Parathyroid adenoma (tissue), 2 donors: ENCODE results near the gene METAP2.
"Not testable (repeated sequence)": the region's sequence is repeated elsewhere in the genome, so short reads cannot be mapped to it uniquely, and the experiment has no call there.

Experiments used
- H2AFZ ChIP-seq: fragments of 300-600 bp; sonication (generic); one replicate; pipeline ENCODE4 v1.7.0; 2017; ENCODE audit warnings: antibody characterized with exemption, mild to moderate bottlenecking
- H3K27ac ChIP-seq: fragments of 300-600 bp; sonication (generic); one replicate; pipeline ENCODE4 v1.7.0; 2017
- H3K27me3 ChIP-seq: fragments of 300-600 bp; sonication (generic); one replicate; pipeline ENCODE4 v1.7.0; 2017; ENCODE audit warnings: low read length; ENCODE audit not compliant: control insufficient read depth, insufficient read depth
- H3K36me3 ChIP-seq: fragments of 300-600 bp; sonication (generic); one replicate; pipeline ENCODE4 v1.7.0; 2017; ENCODE audit warnings: low read length; ENCODE audit not compliant: control insufficient read depth, insufficient read depth
- H3K4me1 ChIP-seq: fragments of 300-600 bp; sonication (generic); one replicate; pipeline ENCODE4 v1.7.0; 2017; ENCODE audit warnings: control low read depth
- H3K4me2 ChIP-seq: fragments of 300-600 bp; sonication (generic); one replicate; pipeline ENCODE4 v1.7.0; 2017; ENCODE audit warnings: low read length
- H3K4me3 ChIP-seq: fragments of 300-600 bp; sonication (generic); one replicate; pipeline ENCODE4 v1.7.0; 2017; ENCODE audit warnings: low read depth, low read length
- H3K79me2 ChIP-seq: fragments of 300-600 bp; sonication (generic); one replicate; pipeline ENCODE4 v1.7.0; 2017; ENCODE audit warnings: control low read depth
- H3K9ac ChIP-seq: fragments of 300-600 bp; sonication (generic); one replicate; pipeline ENCODE4 v1.7.0; 2017; ENCODE audit warnings: mild to moderate bottlenecking
- H3K9me3 ChIP-seq: fragments of 300-600 bp; sonication (generic); one replicate; pipeline ENCODE4 v1.7.0; 2017; ENCODE audit warnings: low read length; ENCODE audit not compliant: control insufficient read depth
- TF ChIP-seq, protein P1 (sequence below): fragments of 300-600 bp; sonication (generic); IDR thresholded peaks from one replicate; pipeline ENCODE4 v1.7.0; 2017; ENCODE audit warnings: antibody characterized with exemption, mild to moderate bottlenecking
- donor health status: primary hyperparathyroidism.

METAP2 gene

DNA sequence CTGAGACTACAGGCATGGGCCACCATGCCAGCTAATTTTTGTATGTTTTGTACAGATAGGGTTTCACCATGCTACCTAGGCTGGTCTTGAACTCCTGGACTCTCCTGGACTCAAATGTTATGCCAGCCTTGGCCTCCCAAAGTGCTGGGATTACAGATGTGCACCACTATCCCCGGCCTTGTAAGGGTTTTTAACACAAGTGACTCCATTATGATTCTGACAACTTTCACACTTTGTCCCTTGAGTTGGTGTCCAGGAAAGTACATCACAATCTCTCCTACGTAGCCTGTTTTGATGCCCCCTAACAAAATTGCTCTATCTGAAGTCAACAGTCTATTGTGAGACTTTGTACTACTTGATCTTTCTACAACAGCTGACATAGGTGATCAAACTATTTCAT lies 11.4 kb upstream of the METAP2 start:
- no peak overlapping the region for H3K27ac ChIP-seq
- no peak overlapping the region for H3K4me2 ChIP-seq
- no peaks in the 10 kb centered on the region for H3K27me3 ChIP-seq
- H3K9me3 ChIP-seq, result no peaks in the 10 kb centered on the region
- H3K9ac ChIP-seq, result no peak overlapping the region
- no peaks in the 10 kb centered on the region for H3K79me2 ChIP-seq
- no peak overlapping the region for H2AFZ ChIP-seq
- TF ChIP-seq, protein P1, sequence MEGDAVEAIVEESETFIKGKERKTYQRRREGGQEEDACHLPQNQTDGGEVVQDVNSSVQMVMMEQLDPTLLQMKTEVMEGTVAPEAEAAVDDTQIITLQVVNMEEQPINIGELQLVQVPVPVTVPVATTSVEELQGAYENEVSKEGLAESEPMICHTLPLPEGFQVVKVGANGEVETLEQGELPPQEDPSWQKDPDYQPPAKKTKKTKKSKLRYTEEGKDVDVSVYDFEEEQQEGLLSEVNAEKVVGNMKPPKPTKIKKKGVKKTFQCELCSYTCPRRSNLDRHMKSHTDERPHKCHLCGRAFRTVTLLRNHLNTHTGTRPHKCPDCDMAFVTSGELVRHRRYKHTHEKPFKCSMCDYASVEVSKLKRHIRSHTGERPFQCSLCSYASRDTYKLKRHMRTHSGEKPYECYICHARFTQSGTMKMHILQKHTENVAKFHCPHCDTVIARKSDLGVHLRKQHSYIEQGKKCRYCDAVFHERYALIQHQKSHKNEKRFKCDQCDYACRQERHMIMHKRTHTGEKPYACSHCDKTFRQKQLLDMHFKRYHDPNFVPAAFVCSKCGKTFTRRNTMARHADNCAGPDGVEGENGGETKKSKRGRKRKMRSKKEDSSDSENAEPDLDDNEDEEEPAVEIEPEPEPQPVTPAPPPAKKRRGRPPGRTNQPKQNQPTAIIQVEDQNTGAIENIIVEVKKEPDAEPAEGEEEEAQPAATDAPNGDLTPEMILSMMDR, result no peak
- H3K4me1 ChIP-seq, result no peaks in the 10 kb centered on the region
- H3K36me3 ChIP-seq, result no peaks in the 10 kb centered on the region
- H3K4me3 ChIP-seq, result no peak overlapping the region

DNA sequence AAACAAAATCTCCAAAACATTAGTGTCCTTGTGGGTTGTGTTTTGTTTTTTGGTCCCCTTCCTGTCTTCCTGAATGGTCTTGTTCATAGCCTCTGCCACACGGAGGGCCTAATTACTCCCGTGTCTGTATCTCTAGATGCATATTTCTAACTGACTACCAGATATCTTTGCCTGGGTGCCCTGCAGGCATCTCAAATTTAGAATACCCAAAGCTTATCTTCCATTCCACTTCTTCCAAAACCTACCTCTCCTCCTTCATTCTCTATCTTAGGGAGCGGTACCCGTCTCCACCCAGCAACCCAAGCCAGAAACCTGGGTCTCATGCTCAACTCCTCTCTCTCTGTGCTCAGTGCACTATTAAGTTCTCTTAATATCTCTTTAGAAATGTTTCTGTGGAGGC lies 10.9 kb upstream of the METAP2 start:
- no peak overlapping the region for H3K27ac ChIP-seq
- H3K4me3 ChIP-seq, result no peak overlapping the region
- TF ChIP-seq, protein P1, result no peak
- H3K27me3 ChIP-seq, result no peaks in the 10 kb centered on the region
- H2AFZ ChIP-seq, result no peak overlapping the region
- H3K4me2 ChIP-seq, result no peak overlapping the region
- no peaks in the 10 kb centered on the region for H3K79me2 ChIP-seq
- H3K36me3 ChIP-seq, result no peaks in the 10 kb centered on the region
- H3K4me1 ChIP-seq, result no peaks in the 10 kb centered on the region
- no peaks in the 10 kb centered on the region for H3K9me3 ChIP-seq
- H3K9ac ChIP-seq, result no peak overlapping the region

DNA sequence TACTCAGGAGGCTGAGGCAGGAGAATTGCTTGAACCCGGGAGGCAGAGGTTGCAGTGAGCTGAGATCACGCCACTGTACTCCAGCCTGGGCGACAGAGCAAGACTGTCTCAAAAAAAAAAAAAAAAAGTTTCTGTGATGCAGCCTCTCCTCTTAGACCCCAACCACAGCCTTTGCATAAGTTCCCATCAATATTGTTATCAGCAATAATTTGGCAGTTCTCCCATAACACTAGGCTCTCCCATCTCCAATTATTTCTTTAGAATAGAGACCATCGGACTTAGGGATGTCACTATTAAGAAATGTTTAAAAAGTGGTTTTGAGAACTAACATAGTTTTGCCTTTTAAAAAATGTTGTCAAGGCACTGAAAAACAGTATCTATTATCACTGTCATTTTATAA lies 10.2 kb upstream of the METAP2 start:
- not testable (repeated sequence) for H3K27me3 ChIP-seq, H3K4me3 ChIP-seq, H3K79me2 ChIP-seq, H2AFZ ChIP-seq, H3K27ac ChIP-seq, H3K9me3 ChIP-seq, H3K36me3 ChIP-seq, H3K9ac ChIP-seq, H3K4me1 ChIP-seq, H3K4me2 ChIP-seq

DNA sequence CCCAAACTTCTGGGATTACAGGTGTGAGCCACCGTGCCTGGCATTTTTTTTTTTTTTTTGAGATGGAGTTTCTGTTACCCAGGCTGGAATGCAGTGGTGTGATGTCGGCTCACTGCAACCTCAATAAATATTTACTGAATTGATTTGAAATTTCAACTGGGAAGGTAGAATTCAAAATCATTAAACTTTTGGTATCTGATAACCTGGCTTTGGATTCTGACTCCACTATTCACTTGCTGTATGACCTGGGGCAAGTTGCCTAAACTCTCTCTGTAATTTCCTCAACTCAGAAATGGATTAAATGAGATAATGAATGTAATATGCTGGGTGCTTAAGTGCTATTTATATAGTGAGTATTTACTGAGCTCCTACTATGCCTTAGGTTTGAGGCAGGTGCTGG lies 8.7 kb upstream of the METAP2 start:
- Histone ChIP-seq H3K9ac (no peak overlapping the region), H2AFZ (no peak overlapping the region), H3K27me3 (no peaks in the 10 kb centered on the region), H3K9me3 (no peaks in the 10 kb centered on the region), H3K4me1 (no peaks in the 10 kb centered on the region), H3K4me2 (no peak overlapping the region), H3K4me3 (no peak overlapping the region), H3K36me3 (no peaks in the 10 kb centered on the region), H3K79me2 (no peaks in the 10 kb centered on the region), H3K27ac (no peak overlapping the region)
- TF ChIP-seq, protein P1, result no peak

DNA sequence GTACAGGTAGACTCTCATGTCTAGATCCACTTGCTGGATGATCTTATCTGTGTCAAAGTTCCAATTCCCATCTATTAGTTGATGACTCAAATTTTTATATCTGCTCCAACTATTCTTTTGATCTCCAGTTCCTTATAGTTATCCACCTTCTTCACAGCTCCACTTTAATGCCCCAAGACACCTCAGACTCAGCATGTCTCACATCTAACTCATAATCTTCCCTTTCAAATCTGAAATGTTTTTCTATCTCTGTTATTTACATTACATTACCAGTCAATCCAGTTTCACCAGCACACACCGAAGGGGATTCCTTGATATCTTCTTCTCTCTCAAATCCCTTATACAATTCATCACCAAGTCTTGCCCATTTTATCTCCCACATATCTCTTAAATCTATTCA lies 3.7 kb upstream of the METAP2 start:
- H2AFZ ChIP-seq, result no peak overlapping the region
- no peaks in the 10 kb centered on the region for H3K36me3 ChIP-seq
- H3K4me1 ChIP-seq, result peaks cover under 1% of the 10 kb centered on the region
- H3K4me3 ChIP-seq, result no peak overlapping the region
- peaks cover 11% of the 10 kb centered on the region for H3K79me2 ChIP-seq
- H3K4me2 ChIP-seq, result no peak overlapping the region
- H3K9me3 ChIP-seq, result no peaks in the 10 kb centered on the region
- no peak overlapping the region for H3K27ac ChIP-seq
- H3K9ac ChIP-seq, result no peak overlapping the region
- no peaks in the 10 kb centered on the region for H3K27me3 ChIP-seq
- TF ChIP-seq, protein P1, result no peak
